GM19395 (cell line): ENCODE results near the gene ANGPTL8.

Experiments
- ATAC-seq: cut with Tn5 transposase; IDR thresholded peaks from one replicate; pipeline ENCODE4 v1.9.1; 2021; ENCODE audit warnings: mild to moderate bottlenecking, moderate library complexity; ENCODE audit not compliant: unreplicated experiment

Gene ANGPTL8

DNA sequence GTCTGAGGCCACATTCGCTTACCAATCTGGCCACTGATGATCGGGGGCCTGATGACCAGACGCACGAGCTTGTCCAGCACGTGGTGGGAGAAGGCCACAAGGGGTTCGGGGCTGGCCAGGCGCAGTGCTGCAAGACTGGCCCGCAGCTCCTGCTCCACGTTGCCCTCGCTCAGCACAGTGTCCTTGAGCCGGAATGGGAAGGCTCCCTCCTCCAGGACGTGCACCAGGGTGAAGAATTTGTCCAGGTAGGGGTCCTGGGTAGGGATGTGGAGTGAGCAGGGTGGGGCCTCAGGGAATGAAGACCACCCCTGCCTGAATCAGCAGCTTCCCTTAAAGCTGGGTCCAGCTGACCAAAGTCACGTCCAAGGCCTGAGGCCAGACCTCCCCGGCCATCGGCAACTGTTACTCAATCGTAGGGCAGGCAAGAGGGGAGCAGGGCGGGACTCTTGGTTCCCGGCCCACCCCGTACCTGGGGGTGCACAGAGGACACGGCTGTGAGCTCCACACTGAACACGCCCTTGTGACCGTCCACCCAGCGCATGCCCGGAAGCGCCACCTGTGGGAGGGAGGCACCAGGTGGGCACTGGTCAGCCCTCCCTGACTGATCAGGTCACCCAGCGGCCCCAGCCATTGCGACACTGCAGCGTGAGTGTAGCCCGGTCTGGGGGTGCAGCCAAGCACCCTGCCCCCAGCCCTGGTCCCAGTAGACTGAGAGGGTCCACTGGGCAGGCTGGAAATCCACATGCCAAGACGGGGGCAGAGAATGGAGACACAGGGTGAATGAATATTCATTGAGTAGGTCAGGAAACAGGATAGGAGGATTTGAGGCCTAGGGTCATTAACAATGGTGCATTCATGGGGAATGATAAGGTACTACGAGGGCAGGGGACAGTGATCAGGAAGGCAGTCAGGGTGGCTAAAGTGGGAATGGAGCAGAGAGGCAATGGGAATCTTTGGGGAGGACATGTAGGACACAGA is 2.8 kb upstream of the ANGPTL8 start:
- no peak for ATAC-seq

DNA sequence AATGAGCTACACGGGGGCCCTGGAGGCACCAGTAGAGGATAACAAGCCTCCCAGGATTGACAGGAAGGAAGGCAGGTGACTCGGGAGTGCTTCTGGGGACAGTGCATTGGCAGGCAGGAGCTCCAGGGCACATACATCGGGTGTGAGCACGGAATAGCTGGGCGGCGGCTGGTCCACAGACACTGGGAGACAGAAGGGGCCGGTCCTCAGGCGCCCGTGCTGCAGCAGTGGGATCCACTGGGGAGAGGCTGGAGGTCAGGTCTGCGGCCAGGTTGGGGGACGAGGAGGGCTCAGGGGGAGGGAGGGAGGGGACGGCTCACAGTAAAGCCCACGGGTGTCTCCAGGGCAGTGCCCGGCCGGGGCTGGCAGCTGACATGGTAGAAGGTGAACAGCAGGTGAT is 2.1 kb upstream of the ANGPTL8 start:
- no peak for ATAC-seq

DNA sequence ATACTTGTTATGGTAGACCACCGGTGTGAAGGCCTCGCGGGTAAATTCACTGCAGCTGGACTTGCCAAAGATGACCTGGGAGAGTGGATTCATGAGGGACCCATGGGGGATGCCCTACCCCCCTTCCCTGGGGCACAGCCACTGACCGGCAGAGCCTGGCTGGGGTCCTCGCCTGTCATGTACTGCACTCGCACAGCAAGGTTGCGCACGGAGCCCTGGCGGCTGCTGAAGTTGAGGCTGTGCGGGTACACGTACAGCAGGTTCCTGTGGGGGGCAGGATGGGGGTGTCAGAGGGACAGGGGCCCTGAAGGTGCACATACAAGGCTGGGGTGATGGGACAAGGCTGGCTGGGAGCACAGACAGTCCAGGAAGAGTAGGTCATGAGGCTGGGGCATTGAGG is 1.4 kb upstream of the ANGPTL8 start:
- ATAC-seq: no peak

DNA sequence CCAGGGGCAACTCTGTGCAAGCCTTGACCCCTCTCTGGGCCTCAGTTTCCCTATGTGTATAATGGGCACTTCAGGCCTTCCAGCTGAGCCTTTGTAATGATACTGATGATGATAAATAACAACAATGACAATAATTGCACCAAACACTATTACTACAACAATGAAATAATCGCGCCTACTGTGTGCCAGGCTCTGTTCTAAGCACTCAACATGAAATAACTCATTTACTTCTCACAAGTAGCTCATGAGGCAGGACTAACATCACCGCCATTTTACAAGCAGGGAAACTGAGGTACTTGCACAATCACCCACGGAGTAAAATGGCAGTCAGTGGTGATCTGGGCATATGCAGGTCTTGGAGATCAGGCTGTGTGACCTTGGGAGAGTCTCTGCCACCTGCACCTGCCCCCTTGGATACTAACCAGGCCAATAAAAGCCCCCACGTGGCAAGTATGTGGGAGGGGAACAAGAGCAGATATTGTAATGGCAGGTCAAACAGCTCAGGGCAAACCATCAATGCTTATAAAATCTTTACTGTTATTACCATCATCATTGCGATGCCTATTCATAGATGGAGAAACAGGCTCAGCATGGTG is 540 bp upstream of the ANGPTL8 start:
- no peak for ATAC-seq

DNA sequence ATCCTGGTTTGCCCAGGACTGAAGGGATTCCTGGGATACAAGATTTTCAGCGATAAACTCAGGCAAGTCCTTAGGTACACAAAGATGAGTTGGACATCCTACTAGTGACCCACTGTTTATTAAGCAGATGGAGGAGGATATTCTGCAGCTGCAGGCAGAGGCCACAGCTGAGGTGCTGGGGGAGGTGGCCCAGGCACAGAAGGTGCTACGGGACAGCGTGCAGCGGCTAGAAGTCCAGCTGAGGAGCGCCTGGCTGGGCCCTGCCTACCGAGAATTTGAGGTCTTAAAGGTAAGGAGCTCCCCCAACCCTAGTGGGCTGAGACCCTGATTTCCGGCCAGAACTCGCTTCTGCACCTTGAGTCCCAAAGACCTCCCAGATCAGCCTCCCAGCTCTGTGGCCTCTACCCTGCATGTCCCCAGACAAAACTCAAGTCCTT is 607 bp downstream of the ANGPTL8 start:
- ATAC-seq: no peak

DNA sequence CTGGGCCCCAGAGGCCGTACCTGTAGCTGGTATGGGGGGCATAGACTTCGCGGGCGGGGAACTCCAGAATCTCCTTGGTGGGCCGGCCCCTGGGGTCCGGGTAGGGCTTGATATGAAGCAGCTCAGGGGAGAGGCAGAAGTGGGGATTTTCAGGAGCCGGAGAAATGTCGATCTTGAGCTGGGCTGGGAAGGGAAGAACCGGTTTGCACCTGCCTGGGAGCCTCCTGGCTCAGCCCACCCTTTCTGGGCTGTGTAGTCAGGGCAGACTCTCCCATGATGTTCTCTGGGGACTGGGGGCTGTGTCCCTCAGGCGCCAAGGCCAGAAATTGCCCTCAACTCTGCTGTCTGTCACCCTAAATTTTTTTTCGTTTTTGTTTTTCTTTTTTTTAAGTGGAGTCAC is 2.6 kb downstream of the ANGPTL8 start:
- no peak for ATAC-seq

DNA sequence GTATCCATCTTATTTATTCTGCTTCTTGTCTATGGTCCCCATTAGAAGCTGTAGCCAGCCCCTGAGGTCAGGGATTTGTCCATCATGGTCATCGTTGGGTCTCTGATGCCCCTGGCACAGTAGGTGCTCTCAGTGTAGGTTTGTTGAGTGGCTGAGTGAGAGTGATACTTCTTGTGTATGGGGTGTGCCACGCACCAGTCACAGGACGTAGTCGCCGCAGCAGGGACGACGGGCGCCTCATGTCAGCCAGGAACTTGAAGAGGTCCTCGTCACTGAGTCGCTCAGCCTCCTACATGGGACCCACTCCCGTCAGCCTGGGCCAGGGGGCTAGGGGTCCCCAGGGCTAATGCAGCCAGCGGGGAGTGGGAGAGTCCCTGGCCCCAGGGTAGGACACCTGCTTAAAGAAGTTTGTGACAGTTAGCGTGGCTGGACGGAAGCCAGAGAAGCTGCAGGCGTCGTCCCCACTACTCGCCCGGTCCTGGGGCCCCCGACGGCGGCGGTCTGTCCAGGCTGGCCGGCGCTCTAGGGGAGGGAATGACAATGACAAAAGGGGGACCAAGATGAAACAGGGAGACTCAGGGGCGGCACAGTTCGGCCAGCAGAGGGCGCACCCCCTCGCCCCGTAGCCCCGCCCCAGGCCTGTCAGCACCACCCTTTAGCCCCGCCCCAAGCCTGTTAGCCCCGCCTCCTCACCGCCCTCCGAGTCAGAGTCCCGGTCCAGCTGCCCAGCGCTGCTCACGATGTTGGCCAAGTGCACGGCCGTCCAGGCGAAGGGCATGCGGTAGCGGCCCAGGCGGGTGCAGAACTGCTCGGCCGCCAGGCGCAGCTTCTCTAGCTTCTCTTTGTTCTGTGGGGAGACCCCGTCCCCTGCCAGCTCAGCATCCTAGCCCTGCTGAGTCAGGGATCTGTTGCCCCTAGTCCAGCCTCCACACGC is 3.7 kb downstream of the ANGPTL8 start:
- ATAC-seq: no peak

DNA sequence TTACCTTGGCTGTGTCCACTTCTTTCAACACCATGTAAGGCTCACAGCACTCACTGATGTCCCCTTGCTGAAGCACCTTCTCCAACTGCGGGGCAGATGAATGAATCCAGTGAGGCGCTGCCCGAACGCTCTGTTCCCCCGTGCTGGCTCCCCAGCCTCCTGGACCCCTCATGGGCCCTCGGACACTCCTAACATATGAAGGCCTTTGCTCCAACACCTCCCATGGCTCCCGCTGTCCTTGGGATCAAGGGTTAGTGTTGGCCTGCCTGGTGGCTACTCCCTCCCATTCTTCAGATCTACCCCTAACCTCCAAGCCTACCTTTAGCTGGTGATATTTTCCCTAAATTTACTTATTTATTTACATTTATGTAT is 4.4 kb downstream of the ANGPTL8 start:
- no peak for ATAC-seq

DNA sequence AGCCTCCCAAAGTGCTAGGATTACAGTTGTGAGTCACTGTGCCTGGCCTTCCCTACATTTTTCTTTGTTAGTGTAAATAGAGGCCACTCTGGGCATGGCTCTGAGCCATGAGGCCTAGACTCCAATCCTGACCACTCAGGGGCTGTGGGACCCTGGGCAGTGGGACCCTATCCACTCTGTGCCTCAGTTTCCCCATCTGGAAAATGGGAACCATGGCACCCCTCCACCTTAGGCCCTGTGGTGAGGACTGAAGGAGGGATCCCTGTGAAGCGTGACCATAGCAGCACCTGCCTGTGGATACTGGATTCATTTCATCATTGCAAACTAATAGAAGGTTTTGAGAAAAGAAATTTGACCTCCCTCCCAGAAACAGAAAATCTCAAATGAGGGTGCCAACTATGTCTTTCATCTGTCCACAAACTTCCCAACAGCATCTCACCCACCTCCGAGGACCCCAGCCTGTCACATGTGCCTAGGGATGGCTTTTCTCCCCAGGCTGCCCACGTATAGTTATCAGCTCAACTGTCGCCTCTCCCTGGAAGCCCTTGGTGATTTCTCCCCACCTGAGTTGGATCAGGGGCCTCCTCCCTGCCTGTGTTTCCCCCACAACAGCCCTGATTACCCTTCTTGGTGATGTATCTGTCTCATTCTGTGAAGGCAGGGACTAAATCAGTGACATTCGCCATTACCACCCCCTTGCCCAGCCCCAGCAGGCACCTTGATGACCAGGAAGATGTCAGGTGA is 5.6 kb downstream of the ANGPTL8 start:
- no peak for ATAC-seq

DNA sequence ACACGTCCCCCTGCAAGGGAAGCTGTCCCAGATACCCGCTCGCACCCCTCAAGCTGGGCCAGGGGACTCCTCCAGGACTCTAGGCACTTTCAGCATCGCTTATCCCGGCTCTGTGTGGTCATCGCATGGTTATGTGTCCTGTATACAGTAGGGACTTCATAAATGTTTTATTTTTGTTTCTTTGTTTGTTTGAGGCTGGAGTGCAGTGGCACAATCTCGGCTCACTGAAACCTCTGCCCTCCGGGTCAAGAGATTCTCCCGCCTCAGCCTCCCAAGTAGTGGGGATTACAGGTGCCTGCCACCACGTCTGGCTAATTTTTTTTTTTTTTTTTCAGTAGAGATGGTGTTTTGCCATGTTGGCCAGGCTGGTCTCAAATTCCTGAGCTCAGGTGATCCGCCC is 7.5 kb downstream of the ANGPTL8 start:
- ATAC-seq: no peak

DNA sequence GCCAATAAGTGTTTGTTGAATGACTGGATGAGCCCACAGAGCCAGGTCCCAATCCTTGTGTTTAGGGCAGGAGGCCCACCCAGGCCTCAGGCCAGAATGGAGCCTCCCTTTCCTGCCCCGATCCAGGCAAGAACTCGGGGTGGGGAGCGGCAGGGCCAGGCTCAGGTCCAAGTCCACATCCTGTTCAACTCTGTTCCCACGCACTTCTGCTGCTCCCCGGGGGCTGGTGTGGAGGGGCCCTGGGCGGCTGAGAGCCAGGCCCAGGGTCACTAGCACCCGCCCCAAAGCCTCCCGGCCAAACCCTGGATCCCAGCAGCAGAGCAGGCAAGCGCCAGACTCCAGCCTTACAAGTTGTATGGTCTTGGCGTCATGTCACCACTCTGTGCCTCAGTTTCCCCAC is 8.0 kb downstream of the ANGPTL8 start:
- ATAC-seq: no peak

DNA sequence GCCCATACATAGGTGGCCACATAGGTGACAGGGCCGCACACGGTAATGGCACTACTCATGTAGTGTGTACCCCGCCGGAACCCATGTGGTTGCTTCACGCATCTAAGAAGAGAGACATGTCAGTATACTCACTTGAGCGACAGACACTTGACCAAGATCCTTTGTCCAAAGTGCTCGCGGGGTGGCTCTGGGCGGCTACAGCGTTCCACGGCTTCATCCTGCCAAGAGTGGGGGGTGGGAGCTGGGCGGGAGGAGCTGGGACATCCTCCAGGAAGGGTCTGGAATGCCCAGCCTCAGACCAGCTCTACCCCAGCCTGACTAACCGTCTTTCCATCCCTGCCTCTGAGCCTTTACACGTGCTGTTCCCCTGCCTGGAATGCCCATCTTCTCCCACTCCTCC is 8.5 kb downstream of the ANGPTL8 start:
- no peak for ATAC-seq

DNA sequence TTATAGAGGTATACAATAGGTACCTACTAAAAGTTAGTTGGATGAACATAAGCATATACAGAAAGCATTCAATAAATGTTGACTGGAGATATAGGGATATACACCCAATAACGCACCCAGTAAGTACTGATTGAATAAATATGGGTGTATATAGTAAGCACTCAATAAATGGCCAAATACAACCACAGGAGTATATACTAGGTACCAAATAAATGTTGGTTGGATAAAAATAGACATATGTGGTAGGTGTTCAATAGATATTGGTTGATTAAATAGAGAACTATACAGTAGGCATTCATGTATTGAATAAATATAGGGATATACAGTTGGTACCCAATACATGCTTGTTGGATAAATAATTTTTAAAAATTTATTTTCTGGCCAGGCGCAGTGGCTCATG is 9.4 kb downstream of the ANGPTL8 start:
- ATAC-seq: no peak

DNA sequence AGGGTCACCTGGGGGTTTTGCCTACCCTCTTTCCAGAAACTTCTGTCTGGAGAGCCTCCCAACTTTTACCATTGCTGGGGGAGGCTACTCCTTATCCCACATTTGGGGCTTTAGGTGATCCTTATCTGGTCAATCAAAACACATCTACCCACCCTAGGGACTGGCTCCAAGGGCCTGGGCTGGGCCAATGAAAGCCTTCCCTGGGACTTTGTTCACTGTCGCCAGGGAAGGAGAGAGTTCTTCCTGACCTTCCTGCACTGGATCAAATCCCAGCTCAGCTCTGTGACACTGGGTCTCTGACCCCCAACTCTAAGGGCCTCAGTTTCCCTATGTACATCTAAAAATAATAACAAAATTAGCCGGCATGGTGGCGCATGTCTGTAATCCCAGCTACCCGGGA is 11.8 kb downstream of the ANGPTL8 start:
- no peak for ATAC-seq

DNA sequence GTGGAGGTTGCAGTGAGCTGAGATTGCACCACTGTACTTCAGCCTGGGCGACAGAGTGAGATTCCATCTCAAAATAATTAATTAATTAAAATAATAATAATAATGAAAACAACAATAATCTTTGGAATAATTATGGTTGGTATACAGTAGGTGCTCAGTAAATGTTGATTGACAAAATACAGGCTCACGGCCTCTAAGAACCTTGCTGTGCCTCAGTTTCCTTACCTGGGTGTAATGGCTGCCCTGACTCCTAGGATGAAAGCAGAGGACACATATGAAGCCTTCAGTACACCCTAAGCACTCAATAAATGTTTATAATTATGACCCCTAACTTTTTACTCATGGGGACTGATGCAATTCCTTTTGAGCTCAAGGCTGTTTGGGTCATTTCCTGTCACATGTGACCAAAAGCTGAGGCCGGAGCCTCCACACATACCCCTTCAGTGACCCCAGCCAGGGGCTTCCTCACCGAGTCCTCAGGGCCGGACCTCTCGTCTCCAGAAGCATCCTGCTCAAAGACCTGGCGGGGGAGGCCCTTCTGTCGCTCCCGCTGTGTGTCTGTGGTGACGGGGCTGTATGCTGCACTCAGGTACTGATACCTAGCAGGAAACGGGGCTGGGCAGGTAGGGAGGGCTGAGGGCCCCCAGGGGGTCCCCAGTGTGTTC is 12.4 kb downstream of the ANGPTL8 start:
- no peak for ATAC-seq

DNA sequence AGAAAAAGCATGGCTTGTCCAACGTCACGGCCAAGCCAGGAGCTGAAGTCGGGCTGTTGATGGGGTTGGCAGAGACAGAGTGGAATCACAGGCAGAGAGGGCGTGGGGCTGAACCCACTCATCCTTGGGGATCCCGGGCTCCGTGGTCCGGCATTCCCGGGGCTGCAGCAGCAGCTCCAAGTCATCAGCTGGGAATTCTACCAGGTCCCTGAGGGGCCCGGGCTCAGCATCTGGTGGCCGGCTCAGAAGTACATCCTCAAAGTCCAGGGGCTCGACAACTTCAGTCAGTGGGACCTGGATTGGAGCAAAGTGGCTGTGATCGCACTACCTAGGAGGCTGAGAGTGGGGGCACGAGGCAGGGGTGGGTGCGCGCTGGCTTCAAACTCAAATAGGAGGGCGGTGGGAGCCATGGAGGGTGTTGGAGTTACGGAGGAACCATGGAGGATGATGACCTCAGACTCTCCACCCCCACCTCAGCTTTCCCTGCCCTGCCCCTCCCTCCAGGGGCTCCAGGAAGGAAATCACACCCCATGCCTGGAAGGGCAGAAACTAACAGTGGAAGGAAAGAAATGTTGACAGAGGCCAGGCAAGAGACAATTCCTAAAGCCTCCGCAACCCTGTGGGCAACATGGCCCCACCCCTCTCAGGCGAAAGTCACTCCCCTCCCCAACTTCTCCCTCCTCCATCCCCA is 13.4 kb downstream of the ANGPTL8 start:
- no peak for ATAC-seq

DNA sequence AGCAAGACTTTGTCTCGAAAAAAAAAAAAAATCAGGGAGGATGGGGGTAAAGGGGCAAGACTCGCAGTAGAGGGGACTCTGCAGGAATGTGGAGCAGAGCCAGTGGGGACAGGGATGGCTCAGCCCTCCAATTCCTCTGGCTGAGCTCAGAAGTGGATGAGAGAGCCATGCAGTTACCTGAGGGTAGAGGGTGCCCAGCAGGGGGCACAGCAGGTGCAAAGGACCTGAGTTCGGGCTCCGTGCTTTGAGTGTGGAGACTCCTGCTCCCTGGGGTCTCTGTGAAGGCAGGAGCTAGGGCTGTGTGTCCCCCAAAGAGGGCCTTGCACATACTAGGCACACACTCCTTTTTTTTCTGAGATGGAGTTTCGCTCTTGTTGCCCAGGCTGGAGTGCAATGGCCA is 15.2 kb downstream of the ANGPTL8 start:
- no peak for ATAC-seq

DNA sequence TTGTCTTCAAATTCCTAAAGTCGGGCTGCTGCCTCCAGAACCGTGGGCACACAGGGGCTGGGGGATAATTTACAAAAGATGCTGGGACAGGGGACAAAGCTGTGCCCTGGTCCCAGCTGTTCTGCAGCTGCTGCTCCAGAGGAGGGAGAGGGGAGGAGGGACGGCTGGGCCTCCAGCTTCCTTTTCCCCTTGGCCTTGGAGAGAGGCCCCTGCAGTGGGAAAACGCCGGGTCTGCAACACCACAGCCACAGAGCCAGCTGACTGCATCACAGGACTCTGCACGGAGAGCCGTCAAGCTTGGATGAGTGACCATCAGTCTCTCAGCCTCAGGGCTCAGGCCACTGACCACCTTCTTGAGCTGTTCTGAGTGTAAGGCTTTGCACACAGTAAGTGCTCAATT is 16.8 kb downstream of the ANGPTL8 start:
- no peak for ATAC-seq

DNA sequence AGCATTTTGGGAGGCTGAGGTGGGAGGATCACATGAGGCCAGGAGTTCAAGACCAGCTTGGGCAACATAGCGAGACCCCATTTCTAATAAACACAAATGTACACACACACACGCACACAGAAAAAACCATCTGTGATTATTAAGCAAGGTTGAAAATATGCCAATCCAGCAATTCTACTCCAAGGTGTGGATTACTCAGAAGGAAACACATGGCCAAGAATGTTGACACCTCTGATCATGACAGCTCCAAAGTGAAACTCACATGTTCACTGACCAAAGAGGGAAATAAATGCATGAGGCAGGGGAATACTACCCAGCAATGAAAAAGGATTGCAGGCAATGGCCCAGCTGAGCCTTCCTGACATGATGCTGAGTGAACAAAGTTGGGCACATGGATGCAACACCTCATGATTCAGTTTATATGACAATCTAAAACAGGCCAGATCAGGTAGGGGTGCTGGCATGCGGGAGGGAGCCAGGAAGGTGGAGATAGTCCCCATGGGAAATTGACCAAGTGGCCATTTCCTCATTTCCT is 18.5 kb downstream of the ANGPTL8 start:
- no peak for ATAC-seq
